K562 (cell line): Measurements from ENCODE around the gene PIK3R2. TPM values are rescaled to one million over a fixed set of nuclear protein-coding genes. Genes with fewer than 3 reads are reported as not detected.

Experiments used
- ATAC-seq: fragments of 200-7000 bp; cut with Tn5 transposase; 3 replicates; pipeline ENCODE4 v1.9.1; 2020; ENCODE audit warnings: moderate library complexity
- BruUV-seq: library from RNA; stranded (reverse); fragments of 400-500 nt; replicated peaks from 2 replicates; lab custom pipeline; 2021; lab: Mats Ljungman, UMichigan
- CTCF ChIA-PET: fragments of 300-600 bp; formaldehyde crosslinking; extraction: SDS; loops from one replicate; lab custom pipeline; 2021; ENCODE audit warnings: low intra/inter-chr PET ratio; lab: Yijun Ruan, JAX
- POLR2A ChIA-PET: fragments of 300-600, 350-650 bp; sonication (Branson Sonifier 250); formaldehyde crosslinking; extraction: SDS; loops from one replicate; lab custom pipeline; 2021; ENCODE audit warnings: antibody characterized with exemption, inconsistent platforms; lab: Yijun Ruan, JAX
- DNase-seq, 4 experiments: peaks; one replicate each; pipeline versions ENCODE4 v3.0.0 to v3.0.0-alpha.2; 2011 to 2018; ENCODE audit warnings: low spot score in 3 of 4, mixed read lengths in 3 of 4; ENCODE audit errors: extremely low read depth in 1 of 4
- FAIRE-seq: peaks from 2 replicates; lab custom pipeline; 2011; peaks lifted over from hg19 to GRCh38; lab: Jason Lieb, UNC
- H2AFZ ChIP-seq: 2 replicates; pipeline ENCODE4 v1.6.0; 2011; ENCODE audit warnings: low read depth, low read length, control low read depth, inconsistent platforms
- H3K27ac ChIP-seq: fragments of 200-600 bp; 3 replicates; pipeline ENCODE4 v1.8.0; 2011; ENCODE audit warnings: low read depth, mild to moderate bottlenecking, control low read depth, inconsistent platforms, low read length, moderate library complexity, mixed read lengths; ENCODE audit errors: extremely low read depth
- H3K27me3 ChIP-seq, 2 experiments: fragments of 300-600 bp in 1 of 2; 2 replicates in 1 of 2; 3 replicates in 1 of 2; pipeline versions ENCODE4 v1.6.0 to v1.8.0; 2011; ENCODE audit warnings: inconsistent platforms in 2 of 2, low read length in 2 of 2, mild to moderate bottlenecking in 1 of 2, mixed read lengths in 1 of 2, moderate library complexity in 1 of 2; ENCODE audit not compliant: control insufficient read depth in 2 of 2, insufficient read depth in 2 of 2
- H3K36me3 ChIP-seq: fragments of 300-600 bp; 3 replicates; pipeline ENCODE4 v1.8.0; 2011; ENCODE audit warnings: mild to moderate bottlenecking, low read length, inconsistent platforms; ENCODE audit not compliant: control insufficient read depth, insufficient read depth
- H3K4me1 ChIP-seq, 2 experiments: fragments of 200-600 bp in 1 of 2; replicated peaks in 1 of 2; 2 replicates in 1 of 2; 3 replicates in 1 of 2; pipeline versions ENCODE4 v1.5.1 to v1.8.0; 2011; ENCODE audit warnings: inconsistent platforms in 2 of 2, low read length in 2 of 2, mild to moderate bottlenecking in 1 of 2, mixed read lengths in 1 of 2, moderate library complexity in 1 of 2; ENCODE audit not compliant: control insufficient read depth in 2 of 2, insufficient read depth in 2 of 2
- H3K4me2 ChIP-seq: 2 replicates; pipeline ENCODE4 v1.6.1; 2011; ENCODE audit warnings: low read length, control low read depth, inconsistent platforms, mixed read lengths; ENCODE audit not compliant: insufficient read depth
- H3K4me3 ChIP-seq: fragments of 200-600 bp; sonication (generic), shearing (Covaris generic); 2 replicates; pipeline ENCODE4 v1.5.1; 2016; ENCODE audit warnings: control low read depth, inconsistent platforms
- H3K79me2 ChIP-seq: fragments of 200-600 bp; 3 replicates; pipeline ENCODE4 v1.8.0; 2011; ENCODE audit warnings: low read length, inconsistent platforms; ENCODE audit not compliant: control insufficient read depth, insufficient read depth
- H3K9ac ChIP-seq, 2 experiments: 2 replicates each; pipeline versions ENCODE4 v1.6.0 to v1.6.1; 2011; ENCODE audit warnings: low read depth in 2 of 2, low read length in 2 of 2, control low read depth in 1 of 2, inconsistent platforms in 1 of 2, mild to moderate bottlenecking in 1 of 2, mixed read lengths in 1 of 2; ENCODE audit not compliant: insufficient read depth in 1 of 2
- H3K9me1 ChIP-seq: one replicate; pipeline ENCODE4 v1.6.0; 2011; ENCODE audit warnings: inconsistent platforms, mild to moderate bottlenecking, low read length, moderate library complexity; ENCODE audit not compliant: control insufficient read depth, insufficient read depth
- H3K9me3 ChIP-seq: replicated peaks from 2 replicates; pipeline ENCODE4 v1.5.1; 2011; ENCODE audit warnings: low read depth, low read length, inconsistent platforms; ENCODE audit not compliant: control insufficient read depth, insufficient read depth
- H4K20me1 ChIP-seq: replicated peaks from 2 replicates; pipeline ENCODE4 v1.6.1; 2011; ENCODE audit warnings: low read length, inconsistent platforms, mixed read lengths; ENCODE audit not compliant: control insufficient read depth, insufficient read depth
- FOXM1 ChIP-seq, 2 experiments: fragments of 450-650 bp in 1 of 2; sonication (generic) in 1 of 2; formaldehyde crosslinking in 1 of 2; IDR thresholded peaks; 2 replicates each; pipeline versions ENCODE4 v1.6.1 to v1.9.0; 2017 to 2022; ENCODE audit warnings: low read depth in 2 of 2, mild to moderate bottlenecking in 2 of 2, missing genetic modification reagents in 1 of 2, moderate library complexity in 1 of 2
- PTRF ChIP-seq: fragments of 450-650 bp; IDR thresholded peaks from 2 replicates; pipeline ENCODE4 v1.6.1; 2016; ENCODE audit warnings: mild to moderate bottlenecking, missing genetic modification characterization, missing compliant biosample characterization
- STAT5B ChIP-seq: fragments of 250-450 bp; sonication (Bioruptor Pico); IDR thresholded peaks from 2 replicates; pipeline ENCODE4 v1.8.0; 2021; ENCODE audit warnings: mild to moderate bottlenecking, inconsistent platforms
- TEAD4 ChIP-seq, 2 experiments: sonication (generic) in 1 of 2; formaldehyde crosslinking in 1 of 2; IDR thresholded peaks; 2 replicates each; pipeline versions ENCODE4 v1.6.1 to v1.8.0; 2012 to 2022; ENCODE audit warnings: borderline replicate concordance in 1 of 2, inconsistent platforms in 1 of 2, low read length in 1 of 2, mild to moderate bottlenecking in 1 of 2, missing genetic modification reagents in 1 of 2
- TRIM24 ChIP-seq, 2 experiments: fragments of 450-650 bp; IDR thresholded peaks; 2 replicates each; pipeline ENCODE4 v1.6.1; 2016
- ZNF766 ChIP-seq: fragments of 200-800 bp; sonication (Bioruptor generic); conservative IDR thresholded peaks from 2 replicates; pipeline ENCODE4 v1.6.1; 2016; ENCODE audit warnings: missing genetic modification characterization, missing compliant biosample characterization
- WGBS: fragments of 100-300 bp; shearing (Covaris generic); methylation state at CpG from one replicate; pipeline ENCODE4 v1.1.6; 2016; ENCODE audit warnings: low coverage, mixed read lengths; ENCODE audit not compliant: insufficient coverage; ENCODE audit errors: missing lambda C conversion rate; 5-methylcytosine and 5-hydroxymethylcytosine counted together
- in situ Hi-C: fragments of 300-500 bp; cut with MboI; formaldehyde crosslinking; loops from 4 replicates; pipeline ENCODE4 v1.15.0; 2018; ENCODE audit warnings: inconsistent platforms, mixed read lengths
- intact Hi-C: fragments of 100-400 bp; cut with micrococcal nuclease; formaldehyde crosslinking; loops from 2 replicates; pipeline ENCODE4 v1.14.2; 2022
- polyA plus RNA-seq, 8 experiments: library from polyadenylated mRNA; depleted of rRNA in 4 of 8; stranded (reverse) in 5 of 8; unstranded in 3 of 8; fragments of >200 nt; fragmentation: Nextera tagmentation in 2 of 8; fragmentation: Illumina TruSeq in 1 of 8; extraction: Ambion mirVana in 2 of 8; extraction: Trizol in 1 of 8; gene quantifications; 2 replicates each; pipeline versions ENCODE4 v1.2.1 to v1.2.3, GENCODE V29; 2011 to 2014; ENCODE audit warnings: inconsistent platforms in 1 of 8, missing spikeins in 1 of 8
- total RNA-seq, 7 experiments: library from RNA; depleted of rRNA in 6 of 7; stranded (reverse); fragments of >200 nt in 6 of 7; fragmentation: Illumina TruSeq in 2 of 7; extraction: Trizol in 2 of 7; gene quantifications; 2 replicates each; pipeline versions ENCODE4 v1.2.1 to v1.2.3, GENCODE V29; 2011 to 2021; ENCODE audit warnings: low replicate concordance in 1 of 7
- TF ChIP-seq, protein P1 (sequence below): fragments of 250-450 bp; sonication (Bioruptor Pico); IDR thresholded peaks from 2 replicates; pipeline ENCODE4 v1.5.0; 2021

Gene PIK3R2
- total and polyA plus RNA-seq, 9 of the 15 experiments (the other 6 are each of a cell fraction or from before 2014, with no cell fraction given), result 0.39 to 37.9 (median 5.3) TPM

DNA sequence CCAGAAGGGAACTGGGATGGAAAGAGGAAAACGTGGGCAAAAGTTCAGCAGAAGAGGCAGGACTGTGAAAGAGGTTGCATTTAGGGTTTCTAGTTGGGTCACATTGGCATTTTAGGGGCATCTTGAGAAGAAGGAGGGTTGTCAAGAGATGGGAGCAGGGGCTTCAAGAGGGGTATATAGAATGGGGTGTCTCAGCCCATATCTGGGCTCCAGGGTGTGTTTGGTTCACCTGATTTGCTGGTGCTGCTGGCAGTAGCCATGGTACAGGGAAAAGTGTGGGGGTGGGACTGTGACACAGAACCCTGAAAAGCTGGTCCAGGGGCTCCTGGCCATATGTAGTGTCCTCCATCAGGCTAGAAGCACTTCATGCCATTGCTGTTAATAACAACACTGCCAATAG lies 32.8 kb upstream of the PIK3R2 start:
- DNase-seq, result no peak
- no TSS peak for BruUV-seq
- Histone ChIP-seq H3K4me2 (no peak overlapping the region), H4K20me1 (no peaks in the 10 kb centered on the region), H3K9ac (peak overlapping the region in 1 of 2 experiments; percentile 59; a peak in 1 of 4 replicates), H3K4me3 (no peak overlapping the region), H3K36me3 (peaks cover 35% of the 10 kb centered on the region; the same call in 2 of the 3 replicates), H2AFZ (no peak overlapping the region), H3K79me2 (peaks cover 14% of the 10 kb centered on the region; the same call in 2 of the 3 replicates), H3K9me3 (no peaks in the 10 kb centered on the region), H3K9me1 (no peaks in the 10 kb centered on the region), H3K27ac (no peak overlapping the region), H3K27me3 (no peaks in the 10 kb centered on the region), H3K4me1 (peaks cover 13 to 36% of the 10 kb centered on the region in 2 experiments; a peak in 4 of 5 replicates)
- CTCF ChIA-PET, result no interaction called here
- no peak for ATAC-seq
- TF ChIP-seq TRIM24 (IDR thresholded peaks at IDR 0.05), result no peak
- no peak for TF ChIP-seq ZNF766
- no peak for TF ChIP-seq PTRF (tag)
- TF ChIP-seq, protein P1, sequence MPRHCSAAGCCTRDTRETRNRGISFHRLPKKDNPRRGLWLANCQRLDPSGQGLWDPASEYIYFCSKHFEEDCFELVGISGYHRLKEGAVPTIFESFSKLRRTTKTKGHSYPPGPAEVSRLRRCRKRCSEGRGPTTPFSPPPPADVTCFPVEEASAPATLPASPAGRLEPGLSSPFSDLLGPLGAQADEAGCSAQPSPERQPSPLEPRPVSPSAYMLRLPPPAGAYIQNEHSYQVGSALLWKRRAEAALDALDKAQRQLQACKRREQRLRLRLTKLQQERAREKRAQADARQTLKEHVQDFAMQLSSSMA, result no peak
- no peak for TF ChIP-seq TEAD4 (IDR thresholded peaks at IDR 0.05; ENCODE audit: low read length)
- no peak for TF ChIP-seq TEAD4 (CRISPR knock-in tag; IDR thresholded peaks at IDR 0.05; ENCODE audit: borderline replicate concordance)
- TF ChIP-seq FOXM1 (IDR thresholded peaks at IDR 0.05; ENCODE audit: low read depth), result no peak
- no peak for TF ChIP-seq FOXM1 (CRISPR knock-in tag; IDR thresholded peaks at IDR 0.05; ENCODE audit: low read depth)
- TF ChIP-seq STAT5B (CRISPR knock-in tag), result no peak
- in situ Hi-C loops (no loop called here), intact Hi-C loops (no loop called here)
- no peak for FAIRE-seq
- POLR2A ChIA-PET, result interaction anchor here (0.7 kb wide), 1 partner anchor 295 kb away, joined by 3 read pairs; no protein-coding TSS in a partner anchor
- WGBS, result 8% methylated on average over 1 of the region's 1 CpG
